GM21717 (cell line): ENCODE data around the gene FAF1.
"Not testable (repeated sequence)": the region's sequence is repeated elsewhere in the genome, so short reads cannot be mapped to it uniquely, and the experiment has no call there.

Source experiments
- ATAC-seq: cut with Tn5 transposase; IDR thresholded peaks from one replicate; pipeline ENCODE4 v1.9.1; 2021; ENCODE audit warnings: mild to moderate bottlenecking, moderate library complexity; ENCODE audit not compliant: unreplicated experiment

Gene FAF1

GRCh38 chr1:50917138-50918137, 42.6 kb downstream of the FAF1 start:
- ATAC-seq = peak; percentile 52

- no peak for ATAC-seq
These were observed 44.4 kb downstream of the FAF1 start for GRCh38 chr1:50915621-50916020.

GRCh38 chr1:50913954-50914353, 46.1 kb downstream of the FAF1 start:
- ATAC-seq = no peak

GRCh38 chr1:50910356-50910755, 49.7 kb downstream of the FAF1 start:
- not testable (repeated sequence) for ATAC-seq

- ATAC-seq = not testable (repeated sequence)
These were observed 52.5 kb downstream of the FAF1 start for GRCh38 chr1:50907610-50908009.

- ATAC-seq = not testable (repeated sequence)
These were observed 54.0 kb downstream of the FAF1 start for GRCh38 chr1:50906050-50906449.

GRCh38 chr1:50902419-50902818, 57.6 kb downstream of the FAF1 start:
- no peak for ATAC-seq

GRCh38 chr1:50901872-50902271, 58.2 kb downstream of the FAF1 start:
- no peak for ATAC-seq

- ATAC-seq = no peak
These were observed 61.3 kb downstream of the FAF1 start for GRCh38 chr1:50898773-50899172.

- ATAC-seq = no peak
These were observed 65.7 kb downstream of the FAF1 start for GRCh38 chr1:50894340-50894739.

- no peak for ATAC-seq
These were observed 66.6 kb downstream of the FAF1 start for GRCh38 chr1:50893466-50893865.

GRCh38 chr1:50887555-50887954, 72.5 kb downstream of the FAF1 start:
- not testable (repeated sequence) for ATAC-seq

- ATAC-seq = no peak
These were observed 79.7 kb downstream of the FAF1 start for GRCh38 chr1:50880373-50880772.

- no peak for ATAC-seq
These were observed 80.9 kb downstream of the FAF1 start for GRCh38 chr1:50879137-50879536.

GRCh38 chr1:50878434-50878833, 81.6 kb downstream of the FAF1 start:
- ATAC-seq = no peak

GRCh38 chr1:50877641-50878040, 82.4 kb downstream of the FAF1 start:
- ATAC-seq = no peak

- peak; percentile 89 for ATAC-seq
These were observed 86.4 kb downstream of the FAF1 start for GRCh38 chr1:50873458-50874187.

- not testable (repeated sequence) for ATAC-seq
These were observed 95.2 kb downstream of the FAF1 start for GRCh38 chr1:50864845-50865244.

- ATAC-seq = no peak
These were observed 98.3 kb downstream of the FAF1 start for GRCh38 chr1:50861772-50862171.

- ATAC-seq = no peak
These were observed 99.4 kb downstream of the FAF1 start for GRCh38 chr1:50860702-50861101.

GRCh38 chr1:50860256-50860655, 99.8 kb downstream of the FAF1 start:
- ATAC-seq = no peak

- ATAC-seq = no peak
These were observed 100.4 kb downstream of the FAF1 start for GRCh38 chr1:50859657-50860056.
